GM13977 (cell line): ENCODE results near the gene ITGA5.

Experiments
- DNase-seq: peaks from one replicate; pipeline ENCODE4 v3.0.0; 2012; ENCODE audit warnings: low spot score
- CTCF ChIP-seq: IDR thresholded peaks from 2 replicates; pipeline ENCODE4 v1.5.1; 2012; ENCODE audit warnings: mild to moderate bottlenecking, control low read depth; ENCODE audit not compliant: insufficient read depth; ENCODE audit errors: extremely low read depth, missing control alignments
- in situ Hi-C: fragments of 300-500 bp; cut with MboI; formaldehyde crosslinking; loops from one replicate; pipeline ENCODE4 v1.12.0; 2022; ENCODE audit warnings: low sequenced_read_pairs, low pct_unique_long_range_greater_than_20kb, mixed read lengths, inconsistent platforms; ENCODE audit not compliant: unreplicated experiment

ITGA5 gene

DNA sequence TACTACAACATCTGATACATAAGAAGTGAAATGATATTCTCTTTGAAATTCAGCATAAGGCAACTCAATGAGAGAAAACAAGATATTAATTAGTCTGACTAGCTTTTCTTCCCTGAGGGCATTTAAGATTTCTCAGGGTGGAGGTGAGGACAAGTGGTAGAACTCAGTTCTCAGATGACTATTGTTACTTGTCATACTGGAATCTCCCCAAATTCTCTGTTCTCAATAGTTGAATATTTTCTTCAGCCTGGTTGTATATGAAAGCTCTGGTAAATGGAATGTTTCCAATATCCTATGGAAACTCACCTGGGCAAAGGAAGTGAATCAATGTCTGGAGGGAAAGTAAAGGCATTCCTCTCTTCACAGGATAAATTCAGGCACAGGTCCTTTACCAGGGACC is 18.2 kb upstream of the ITGA5 start:
- no peak for DNase-seq
- no peak for TF ChIP-seq CTCF
- in situ Hi-C loops, result no loop called here

DNA sequence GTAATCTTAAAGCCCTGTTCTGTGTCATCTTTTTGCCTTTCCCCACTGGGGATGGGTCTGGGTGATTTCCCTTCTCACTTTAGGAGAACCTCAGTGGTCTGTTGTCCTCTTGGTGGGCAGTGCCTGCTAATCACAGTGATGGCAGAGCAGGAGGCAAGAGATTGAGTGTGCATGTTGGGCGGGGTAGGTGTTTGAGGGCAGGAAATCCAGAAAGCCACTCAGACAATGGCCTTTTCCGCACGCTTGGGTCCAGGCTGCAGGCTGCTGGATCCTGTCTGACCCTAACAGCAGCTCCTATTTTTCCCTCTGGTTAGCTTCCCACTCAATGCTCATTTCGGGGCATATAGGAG is 13.7 kb upstream of the ITGA5 start:
- no peak for TF ChIP-seq CTCF
- no peak for DNase-seq
- in situ Hi-C loops, result no loop called here

GRCh38 chr12:54431911-54432814 is 13.1 kb upstream of the ITGA5 start:
- in situ Hi-C loops, result no loop called here
- TF ChIP-seq CTCF, result no peak
- no peak for DNase-seq

DNA sequence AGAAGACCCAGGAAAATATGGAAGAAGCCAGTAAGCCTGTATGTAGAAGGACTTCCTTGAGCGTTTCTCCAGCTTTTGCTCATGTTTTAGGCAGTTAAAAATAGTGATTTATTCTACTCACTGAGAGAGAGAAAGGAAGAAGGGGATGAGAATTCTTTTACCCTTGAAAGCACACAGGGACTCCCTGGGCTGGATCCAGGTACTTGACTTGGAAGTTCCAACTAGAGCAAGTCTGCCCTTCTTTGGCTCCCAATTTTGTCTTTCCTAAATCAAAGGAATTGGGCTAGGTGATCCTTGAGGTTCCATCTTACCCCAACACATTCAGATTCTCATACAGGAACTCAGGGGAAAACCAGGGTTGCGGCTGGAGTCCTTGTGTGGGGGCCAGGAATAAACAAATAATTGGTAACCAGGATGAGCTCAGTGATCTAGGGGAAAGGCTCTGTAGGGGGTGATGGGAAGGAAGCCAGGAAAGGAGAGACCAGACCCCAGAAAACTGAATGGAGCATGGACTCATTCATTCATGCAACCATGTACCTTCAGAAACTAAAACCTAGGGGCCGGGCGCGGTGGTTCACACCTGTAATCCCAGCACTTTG is 11.5 kb upstream of the ITGA5 start:
- DNase-seq, result no peak
- in situ Hi-C loops, result no loop called here
- no peak for TF ChIP-seq CTCF

DNA sequence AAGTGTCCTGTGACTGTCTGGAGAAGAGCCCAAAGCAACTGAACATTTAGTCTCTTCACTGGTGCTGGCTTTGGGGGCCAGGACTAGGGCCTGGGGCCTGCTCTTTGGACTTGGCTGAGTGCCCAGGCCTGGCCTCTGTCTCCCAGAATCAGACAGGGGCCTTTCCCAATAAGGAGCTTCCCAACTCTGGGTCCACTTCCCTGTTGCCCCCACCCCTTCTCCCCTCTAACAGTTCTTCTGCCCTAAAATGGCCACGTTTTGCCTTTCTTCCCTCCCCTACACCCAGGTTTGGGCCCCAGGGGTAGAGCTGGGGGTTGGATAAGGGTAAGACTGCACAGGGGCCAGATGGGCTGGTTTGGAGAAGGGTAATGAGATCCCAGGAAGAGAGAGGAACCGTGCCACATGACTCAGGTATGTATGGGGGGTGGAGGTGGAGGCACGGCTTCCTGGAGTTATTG is 10.0 kb upstream of the ITGA5 start:
- in situ Hi-C loops, result no loop called here
- no peak for DNase-seq
- TF ChIP-seq CTCF, result no peak

GRCh38 chr12:54428050-54429013 is 9.3 kb upstream of the ITGA5 start:
- DNase-seq, result no peak
- in situ Hi-C loops, result no loop called here
- TF ChIP-seq CTCF, result no peak
